Measurements from ENCODE around the gene ENPEP.
"Not testable (repeated sequence)": the region's sequence is repeated elsewhere in the genome, so short reads cannot be mapped to it uniquely, and the experiment has no call there.

Gene ENPEP

DNA sequence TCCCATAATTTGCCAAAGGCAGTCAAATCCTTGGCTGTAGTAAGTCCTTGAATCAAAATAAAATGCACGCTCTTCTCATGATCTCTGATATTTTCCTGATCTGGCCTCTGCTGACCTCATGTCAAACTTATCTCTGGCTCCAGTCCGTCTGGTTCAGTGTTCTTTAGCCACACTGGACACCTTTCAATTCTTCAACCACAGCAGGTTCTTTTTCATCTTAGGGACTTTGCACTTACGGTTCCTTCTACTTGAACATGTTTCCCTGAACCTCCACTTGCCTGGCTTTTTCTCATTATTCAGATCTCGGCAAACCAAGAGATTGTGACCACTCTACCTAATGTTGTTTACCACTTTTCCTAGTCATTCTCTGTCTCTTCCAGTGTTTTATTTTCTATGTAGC is 10.3 kb downstream of the ENPEP start:
- no peak for DNase-seq

DNA sequence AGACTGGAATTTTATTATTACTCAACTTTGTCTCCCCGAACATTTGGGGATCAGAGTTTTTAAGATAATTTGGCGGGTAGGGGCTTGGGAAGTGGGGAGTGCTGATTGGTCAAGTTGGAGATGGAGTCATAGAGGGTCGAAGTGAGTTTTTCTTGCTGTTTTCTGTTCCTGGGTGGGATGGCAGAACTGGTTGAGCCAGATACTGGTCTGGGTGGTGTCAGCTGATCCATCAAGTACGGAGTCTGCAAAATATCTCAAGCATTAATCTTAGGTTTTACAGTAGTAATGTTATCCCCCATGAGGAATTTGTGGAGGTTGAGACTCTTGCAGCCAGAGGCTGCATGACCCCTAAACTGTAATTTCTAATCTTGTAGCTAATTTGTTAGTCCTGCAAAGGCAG is 10.9 kb downstream of the ENPEP start:
- not testable (repeated sequence) for DNase-seq

DNA sequence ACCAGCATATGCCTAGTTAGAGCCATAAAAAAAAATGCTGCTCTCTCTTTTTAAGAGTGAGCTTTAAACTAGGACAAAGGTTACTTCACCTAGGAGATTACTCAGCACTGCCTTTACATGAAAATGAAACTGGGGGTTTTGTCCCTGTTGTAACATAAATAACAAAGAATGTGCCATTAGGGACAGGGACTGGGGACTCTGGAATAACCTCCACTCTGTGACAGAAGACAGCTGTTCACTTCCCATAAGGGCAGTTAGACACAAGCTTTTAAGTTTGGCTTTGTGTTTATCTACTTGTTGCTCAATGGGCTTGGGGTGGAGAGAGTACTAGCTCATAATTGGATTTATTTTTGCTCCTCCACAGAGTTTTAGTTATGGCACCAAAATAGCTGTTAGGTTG is 11.9 kb downstream of the ENPEP start:
- no peak for DNase-seq

DNA sequence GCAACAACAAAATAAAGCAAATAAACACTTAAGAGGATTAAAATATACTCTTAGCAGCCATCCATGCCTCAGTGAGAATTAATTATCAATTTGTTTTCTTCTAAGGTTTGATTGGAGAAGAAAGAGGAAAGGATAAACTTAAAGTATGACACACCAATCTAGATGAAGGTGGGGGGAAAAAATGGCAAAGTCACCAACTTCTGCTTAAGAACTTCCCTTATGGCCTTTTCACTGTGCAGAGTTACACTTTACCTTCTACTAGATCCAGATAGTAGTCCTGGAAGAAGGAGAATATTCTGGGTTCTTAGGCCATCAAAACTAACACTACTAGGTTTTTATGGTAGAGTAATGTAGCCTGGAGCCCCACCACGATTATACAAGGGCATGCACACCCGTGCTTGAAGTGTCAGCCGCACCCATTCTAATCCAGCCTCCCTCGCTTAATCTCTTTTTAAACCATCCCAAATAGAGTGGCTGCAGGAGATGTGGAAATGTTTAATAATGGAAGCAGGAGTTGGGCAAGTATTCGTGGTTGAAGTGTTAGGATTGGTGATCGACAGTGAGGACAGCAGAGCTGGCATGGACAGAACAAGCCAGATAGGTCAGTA is 14.1 kb downstream of the ENPEP start:
- no peak for DNase-seq

DNA sequence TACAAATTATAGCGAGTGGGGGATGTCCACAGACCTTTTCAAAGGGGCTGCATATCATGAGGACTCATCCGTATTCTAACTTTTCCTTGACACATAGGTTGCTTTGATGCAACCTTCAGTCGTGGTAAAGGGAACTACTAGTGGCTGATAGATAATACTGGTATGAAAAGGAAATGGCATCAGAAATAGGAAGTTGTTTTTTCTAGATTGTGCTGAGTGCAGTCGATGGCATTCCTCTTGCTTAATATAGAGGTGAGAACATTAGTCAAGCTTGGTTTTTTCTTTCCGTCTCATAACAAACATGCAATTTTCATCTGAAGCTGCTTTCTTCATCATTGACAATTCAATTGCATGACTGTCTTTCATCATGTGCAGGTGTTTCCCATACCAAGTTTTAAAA is 16.6 kb downstream of the ENPEP start:
- DNase-seq: no peak

DNA sequence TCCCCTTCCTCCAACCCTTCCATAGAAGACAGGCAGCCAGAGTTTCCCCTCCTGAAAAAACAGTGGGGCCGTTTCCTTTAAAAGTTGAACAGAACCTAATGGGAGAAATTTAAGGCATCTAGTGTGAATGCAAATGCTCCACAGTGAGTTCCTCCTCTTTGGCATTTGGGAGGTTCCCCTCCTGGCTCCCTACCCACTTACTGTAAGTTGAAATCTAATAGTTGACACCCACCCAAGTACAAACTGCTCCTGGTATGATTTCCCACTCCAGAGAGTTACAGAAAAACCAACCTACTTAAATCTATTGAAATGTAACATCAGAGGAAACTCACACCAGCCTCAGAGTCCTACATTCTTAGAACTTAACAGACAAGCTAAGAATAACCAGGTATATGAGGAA is 17.6 kb downstream of the ENPEP start:
- DNase-seq: no peak

DNA sequence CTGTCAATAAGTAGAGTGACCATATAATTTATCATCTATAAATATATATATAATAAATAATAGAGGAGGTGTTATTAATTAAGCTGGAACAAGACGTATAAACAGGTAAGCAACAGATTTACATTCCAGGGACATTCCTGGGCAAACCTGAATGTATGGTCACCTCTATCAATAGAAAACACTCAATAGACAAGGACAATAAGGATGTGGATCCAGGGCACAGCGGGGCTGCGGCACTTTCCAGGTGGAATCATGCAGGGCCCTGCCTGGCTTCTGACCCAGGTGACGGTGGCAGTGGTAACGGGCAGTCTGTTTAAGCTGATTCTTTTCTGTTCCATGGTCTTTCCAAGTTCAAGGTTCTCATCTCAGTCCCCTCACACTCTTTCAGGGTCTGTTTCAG is 22.5 kb downstream of the ENPEP start:
- DNase-seq: no peak

DNA sequence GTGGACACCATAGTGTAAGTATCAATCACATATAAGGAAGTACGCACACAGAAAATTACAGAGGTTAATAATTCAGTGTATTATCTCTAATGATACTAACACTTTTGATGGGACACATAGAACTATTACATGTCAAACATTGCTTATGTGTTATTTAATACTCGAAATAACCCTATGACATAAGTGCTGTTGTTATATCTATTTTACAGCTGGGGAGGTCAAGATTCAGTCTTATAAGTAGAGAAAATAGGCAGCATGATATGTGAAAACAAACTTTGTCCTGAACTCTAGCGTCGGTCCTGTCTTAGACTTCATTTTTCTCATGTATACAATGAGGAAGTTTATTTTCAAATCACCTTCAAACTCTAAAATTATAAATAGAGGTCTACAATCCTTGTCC is 23.2 kb downstream of the ENPEP start:
- DNase-seq: no peak

DNA sequence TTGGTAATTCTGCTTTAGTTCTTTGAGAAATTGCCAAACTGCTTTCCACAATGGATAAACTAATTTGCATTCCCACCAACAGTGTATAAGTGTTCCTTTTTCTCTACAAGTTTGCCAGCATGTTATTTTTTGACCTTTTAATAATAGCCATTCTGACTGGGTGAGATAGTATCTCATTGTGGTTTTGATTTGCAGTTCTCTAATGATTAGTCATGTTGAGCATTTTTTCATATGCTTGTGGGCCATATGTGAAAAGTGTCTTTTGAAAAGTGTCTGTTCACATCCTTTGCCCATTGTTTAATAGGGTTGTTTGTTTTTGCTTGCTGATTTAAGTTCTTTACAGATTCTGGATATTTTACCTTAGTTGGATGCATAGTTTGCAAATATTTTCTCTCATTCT is 25.9 kb downstream of the ENPEP start:
- no peak for DNase-seq

DNA sequence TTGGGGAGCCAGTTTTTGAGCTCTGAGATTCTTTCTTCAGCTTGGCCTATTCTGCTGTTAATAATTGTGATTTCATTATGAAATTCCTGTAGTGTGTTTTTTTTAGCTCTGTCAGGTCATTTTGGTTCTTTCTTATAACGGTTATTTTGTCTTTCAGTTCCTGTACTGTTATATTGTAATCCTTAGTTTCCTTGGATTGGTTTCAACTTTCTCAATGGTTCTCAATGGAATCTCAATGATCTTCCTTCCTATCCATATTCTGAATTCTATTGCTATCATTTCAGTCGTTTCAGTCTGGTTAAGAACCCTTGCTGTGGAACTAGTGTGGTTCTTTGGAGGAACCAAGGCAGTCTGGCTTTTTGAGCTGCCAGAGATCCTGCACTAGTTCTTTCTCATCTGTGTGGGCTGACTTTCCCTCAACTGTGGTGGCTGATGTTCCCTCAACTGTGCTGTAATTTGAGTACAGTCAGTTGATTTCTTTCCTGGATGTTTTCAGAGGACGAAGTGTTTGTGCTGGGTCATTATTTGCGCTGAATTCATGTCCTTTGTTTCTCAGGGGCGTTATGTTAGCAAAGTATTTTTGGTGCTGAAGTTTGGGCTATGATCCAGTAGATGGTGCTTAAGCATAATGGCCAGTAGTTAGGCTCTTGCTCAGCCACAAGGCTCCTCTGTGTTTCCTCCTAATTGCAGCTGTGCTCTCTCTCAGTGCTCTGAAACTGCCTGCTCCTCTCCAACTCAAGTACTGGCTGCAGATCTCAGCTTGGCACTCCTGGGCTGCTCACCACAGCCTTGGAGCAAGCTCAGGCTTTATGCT is 27.5 kb downstream of the ENPEP start:
- no peak for DNase-seq

DNA sequence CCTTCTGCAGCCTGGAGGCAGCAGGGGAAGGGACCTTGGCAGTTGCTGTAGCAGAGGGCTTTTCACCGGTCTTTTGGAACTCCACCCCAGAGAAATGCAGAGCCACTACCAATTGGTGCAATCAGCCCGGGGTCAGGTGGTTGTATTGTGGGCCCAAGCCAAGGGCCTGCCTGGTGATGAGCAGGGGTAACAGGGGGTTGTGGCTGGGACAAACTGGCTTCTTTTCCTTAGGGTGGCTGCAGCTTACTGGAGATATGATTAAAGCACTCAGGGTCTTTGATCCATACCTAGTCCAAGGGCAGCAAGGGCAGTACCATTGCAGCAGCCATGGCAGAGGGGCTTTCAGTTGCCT is 28.1 kb downstream of the ENPEP start:
- DNase-seq: no peak

DNA sequence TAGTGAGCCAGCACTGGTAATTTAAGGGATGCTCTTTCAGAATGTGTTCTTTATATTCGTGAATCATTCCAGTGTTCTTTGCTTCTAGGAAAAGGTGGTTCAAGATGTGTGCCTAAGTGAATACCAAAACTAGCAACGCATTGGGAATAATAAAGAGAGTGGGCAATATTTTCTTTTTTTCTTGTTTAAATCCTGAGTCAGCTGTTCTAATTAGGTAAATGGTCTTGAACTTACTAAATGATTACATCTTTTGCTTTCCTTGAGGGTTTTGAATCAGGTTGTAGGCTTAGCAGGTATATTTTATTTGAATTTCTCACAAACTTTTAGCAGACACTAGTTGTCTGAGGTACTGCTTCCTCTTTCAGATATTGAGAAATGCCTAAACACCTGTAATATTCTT is 29.5 kb downstream of the ENPEP start:
- DNase-seq: no peak

DNA sequence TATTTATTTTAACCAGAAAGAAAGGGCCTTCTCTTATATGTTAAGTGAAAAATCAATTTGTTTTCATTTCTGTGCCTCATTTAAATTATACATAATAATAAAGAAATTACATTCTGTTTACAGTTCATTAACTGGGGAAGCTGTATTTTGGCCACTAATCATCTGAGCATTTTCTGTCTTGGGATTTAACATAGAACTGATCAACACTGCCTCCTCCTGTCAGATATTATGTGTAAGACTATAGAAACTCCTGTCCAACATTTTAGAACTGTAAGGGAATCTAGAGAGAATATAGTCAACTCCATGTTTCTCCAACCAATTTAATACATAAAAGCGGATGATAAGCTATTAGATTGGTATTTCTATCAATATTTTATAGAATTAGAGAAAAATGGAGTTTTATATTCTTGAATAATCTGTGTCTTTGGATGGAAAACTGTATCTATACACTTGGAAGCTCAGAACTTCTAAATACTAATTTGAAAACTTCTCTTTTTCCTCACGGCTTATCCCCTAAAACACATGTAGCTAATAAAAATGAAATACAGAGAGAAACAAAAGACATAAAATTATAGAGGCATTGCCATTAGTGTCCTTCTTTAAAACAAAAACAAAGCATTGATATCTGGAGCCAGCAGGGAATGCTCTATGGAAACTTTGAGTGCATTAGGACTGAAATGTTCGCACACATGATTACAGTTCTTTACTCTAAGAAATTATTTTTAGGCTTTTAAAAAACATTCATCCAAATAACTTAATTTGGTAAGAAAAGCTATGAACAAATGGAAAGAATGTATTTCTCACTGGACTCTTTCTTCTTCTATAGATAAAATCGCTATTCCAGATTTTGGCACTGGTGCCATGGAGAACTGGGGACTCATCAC is 33.1 kb downstream of the ENPEP start:
- no peak for DNase-seq

DNA sequence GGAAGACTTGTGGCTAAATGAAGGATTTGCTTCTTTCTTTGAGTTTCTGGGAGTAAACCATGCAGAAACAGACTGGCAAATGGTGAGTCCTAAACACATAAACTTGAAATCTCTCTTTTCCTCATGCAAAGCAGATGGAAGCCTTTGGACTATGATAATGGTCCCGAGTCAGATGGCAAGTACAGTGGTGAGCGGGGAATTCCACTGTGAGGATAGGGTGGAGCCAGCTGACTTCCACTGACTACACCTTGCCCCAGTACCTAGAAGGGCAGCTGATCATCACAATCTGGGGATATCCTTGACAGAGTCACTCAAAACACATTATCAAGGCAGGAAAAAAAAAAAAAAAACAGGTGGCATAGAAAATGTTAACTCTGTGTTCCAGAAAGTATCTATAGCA is 34.3 kb downstream of the ENPEP start:
- no peak for DNase-seq

DNA sequence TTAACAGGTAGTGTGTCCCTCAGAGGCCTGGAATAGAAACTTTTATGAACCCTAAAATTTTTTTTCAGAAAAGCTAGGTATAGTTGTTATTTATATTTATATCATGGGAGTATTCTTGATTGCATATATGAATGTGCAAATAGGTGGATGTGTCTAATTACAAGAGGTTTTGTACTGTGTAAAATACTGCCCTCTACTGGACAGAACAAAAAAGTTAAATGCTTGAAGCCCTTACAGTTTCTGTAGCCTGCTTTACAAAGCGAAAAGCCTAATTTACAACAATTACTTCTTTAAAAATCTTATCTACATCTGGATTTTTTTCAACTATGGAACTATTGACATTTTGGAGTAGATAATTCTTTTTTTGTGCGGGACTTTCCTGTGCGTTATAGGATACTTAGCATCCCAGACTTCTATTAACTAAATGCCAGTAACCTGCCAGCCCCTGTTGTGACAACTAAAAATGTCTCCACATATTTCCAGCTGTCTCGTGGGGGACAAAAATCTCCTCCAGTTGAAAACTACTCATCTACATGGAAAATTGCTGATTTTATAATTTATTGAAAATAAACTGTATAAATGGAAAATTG is 35.1 kb downstream of the ENPEP start:
- DNase-seq: no peak

DNA sequence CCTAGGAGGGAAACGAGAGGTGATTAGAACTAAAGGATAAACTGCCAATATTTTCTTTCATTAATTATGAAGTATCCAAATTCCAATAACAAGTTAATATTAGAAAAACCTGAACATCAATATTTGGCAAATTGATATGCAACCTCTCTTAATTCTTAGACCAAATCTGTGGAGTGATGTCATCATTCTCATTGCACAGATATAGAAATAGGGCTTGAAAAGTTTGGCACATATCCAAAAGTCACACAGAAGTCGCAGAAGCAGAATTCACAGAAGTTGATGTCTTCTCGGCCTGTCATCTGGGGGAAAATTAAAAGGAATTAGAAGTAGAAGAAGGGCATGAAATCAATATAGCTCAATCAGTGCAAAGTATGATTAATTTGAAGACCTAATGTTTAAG is 36.9 kb downstream of the ENPEP start:
- no peak for DNase-seq

DNA sequence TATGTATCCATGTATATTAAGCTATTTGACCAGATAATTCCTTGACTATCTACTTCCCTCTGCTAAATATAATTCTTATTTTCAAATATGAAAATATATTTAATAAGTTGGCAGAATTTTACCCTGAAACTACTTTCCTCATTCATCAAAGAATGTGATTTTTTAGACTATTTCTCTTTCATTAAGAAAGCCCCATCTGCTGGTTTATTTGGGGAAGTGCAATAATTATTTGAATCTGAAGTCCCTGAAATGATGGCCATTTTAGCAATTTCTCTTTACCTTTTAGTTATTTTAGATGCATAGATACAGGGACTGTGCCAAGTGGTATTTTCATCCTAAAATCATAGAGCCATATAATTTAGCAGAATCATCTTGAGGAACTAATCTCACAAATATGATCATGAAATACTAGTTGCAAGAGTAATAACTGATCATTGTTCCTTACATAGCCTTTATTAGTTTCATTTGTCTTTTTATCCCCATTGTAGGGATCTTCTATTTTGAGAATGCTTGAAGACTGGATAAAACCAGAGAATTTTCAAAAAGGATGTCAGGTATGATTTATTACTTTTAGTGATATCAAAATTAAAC is 39.0 kb downstream of the ENPEP start:
- no peak for DNase-seq

DNA sequence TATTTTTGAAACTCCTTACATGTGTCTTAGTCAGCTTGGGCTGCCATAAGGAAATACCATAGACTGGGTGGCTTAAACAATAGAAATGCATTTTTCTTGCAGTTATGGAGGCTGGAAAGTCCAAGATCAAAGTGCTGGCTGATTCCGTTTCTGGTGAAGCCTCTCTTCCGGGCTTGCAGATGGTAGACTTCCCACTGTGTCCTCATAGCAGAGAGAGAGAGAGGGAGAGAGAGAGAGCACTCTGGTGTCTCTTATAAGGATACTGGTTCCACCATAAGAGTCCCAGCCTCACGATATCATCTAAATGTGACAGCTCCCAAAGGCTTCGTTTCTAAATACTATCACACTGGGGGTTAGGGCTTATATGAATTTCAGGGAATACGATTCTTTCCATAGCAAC is 39.7 kb downstream of the ENPEP start:
- DNase-seq: no peak

DNA sequence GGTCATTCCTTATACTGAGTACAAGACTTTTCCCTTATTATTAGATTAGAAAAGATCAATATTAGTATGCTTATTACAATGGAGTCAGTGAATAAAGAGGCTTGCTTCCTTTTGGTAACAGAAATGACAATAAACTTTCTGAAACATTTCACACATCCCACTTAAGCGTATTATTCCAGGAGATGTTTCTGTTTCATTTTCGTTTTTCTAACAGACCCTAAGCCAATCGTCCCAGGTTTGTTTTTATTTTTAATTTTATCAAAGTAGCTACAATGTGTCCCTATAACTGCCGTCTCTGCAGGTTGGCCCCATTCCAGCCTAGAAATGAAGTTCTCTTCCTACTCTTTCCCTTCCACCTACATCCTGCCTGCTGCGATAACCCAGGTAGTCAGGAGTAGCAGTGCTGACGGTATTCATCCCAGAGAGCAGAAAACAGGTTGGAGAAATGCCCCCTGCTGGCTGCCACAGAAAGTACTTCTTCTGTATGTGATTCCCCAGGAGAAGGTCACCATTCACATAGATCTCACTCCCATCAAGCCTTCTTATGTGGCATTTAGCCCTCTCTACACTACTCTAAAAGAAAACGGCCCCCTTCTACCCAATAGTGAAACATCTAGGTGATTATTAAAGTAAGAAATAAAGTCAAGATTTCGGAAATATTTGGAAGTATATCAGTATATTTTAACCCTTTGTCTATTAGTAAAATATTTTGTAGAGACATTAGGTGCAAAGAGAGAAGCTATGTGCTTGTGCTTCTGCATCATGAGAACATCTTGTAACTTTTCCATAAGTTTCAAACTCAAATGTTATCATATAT is 40.4 kb downstream of the ENPEP start:
- DNase-seq: peak; percentile 60 to 65

DNA sequence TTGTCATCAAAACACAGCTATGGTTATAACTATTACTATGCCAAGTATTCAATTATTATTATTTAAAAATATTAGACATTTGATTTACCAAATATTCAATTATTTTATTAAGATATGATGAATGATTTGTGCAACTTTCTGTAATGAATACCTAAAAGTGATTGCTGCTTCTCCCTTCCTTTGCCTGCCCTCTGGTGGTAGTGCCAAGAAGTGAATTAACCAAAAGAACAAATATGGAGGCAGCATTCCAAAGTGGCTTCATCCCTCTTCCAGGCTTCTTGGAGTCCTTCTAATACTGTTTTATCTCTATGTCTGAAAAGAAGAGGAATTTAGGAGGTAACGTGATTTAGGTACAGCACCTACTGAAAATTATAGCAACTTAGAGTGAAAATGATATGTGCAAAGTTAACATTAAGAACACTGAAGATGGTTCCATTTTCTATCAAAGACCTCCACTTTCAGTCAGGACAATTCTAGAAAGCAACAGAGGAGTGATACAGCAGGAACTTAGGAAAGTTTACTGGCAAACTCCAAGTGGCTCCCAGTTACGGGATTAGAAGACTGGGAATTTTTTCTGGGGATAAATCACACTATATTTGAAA is 43.0 kb downstream of the ENPEP start:
- DNase-seq: peak in 1 of 2 experiments; percentile 5

DNA sequence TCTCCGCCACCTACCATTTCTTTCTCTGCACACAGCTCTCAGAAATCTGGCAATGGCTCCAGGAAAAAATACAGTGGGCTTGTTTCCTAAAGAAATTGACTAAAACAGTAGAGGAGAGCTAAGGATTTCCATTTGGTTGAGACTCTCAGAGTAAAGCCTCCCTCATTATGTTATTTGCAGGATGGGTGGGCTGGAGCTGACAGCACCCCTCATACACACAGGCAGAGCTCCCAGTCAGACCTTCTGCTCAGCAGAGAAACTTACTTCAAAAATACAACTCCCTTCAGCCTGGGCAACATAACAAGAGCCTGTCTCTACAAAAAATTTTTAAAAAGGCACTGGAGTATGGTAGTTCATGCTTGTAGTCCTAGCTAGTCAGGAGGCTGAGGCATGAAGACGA is 44.9 kb downstream of the ENPEP start:
- DNase-seq: no peak

DNA sequence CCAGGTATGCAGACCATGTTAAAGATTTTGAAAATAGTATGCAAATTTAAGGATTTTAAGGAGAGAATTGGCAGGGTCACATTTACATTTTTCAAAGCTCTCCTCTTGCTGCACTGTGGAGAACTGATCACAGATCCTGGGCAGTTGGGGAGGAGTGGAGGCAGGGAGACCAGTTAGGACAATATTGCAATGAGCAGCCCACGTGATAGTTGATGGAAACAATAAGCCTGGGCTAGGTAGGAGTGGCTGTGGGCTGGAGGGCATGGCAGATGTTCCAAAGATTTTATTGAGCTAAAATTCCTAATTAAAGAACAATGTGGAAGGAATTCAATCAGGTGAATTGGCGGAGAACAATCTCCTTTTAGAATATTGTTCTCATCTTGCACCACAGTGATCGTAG is 50.6 kb downstream of the ENPEP start:
- DNase-seq: no peak
